Measurements from ENCODE around the gene UBLCP1.

Gene UBLCP1

DNA sequence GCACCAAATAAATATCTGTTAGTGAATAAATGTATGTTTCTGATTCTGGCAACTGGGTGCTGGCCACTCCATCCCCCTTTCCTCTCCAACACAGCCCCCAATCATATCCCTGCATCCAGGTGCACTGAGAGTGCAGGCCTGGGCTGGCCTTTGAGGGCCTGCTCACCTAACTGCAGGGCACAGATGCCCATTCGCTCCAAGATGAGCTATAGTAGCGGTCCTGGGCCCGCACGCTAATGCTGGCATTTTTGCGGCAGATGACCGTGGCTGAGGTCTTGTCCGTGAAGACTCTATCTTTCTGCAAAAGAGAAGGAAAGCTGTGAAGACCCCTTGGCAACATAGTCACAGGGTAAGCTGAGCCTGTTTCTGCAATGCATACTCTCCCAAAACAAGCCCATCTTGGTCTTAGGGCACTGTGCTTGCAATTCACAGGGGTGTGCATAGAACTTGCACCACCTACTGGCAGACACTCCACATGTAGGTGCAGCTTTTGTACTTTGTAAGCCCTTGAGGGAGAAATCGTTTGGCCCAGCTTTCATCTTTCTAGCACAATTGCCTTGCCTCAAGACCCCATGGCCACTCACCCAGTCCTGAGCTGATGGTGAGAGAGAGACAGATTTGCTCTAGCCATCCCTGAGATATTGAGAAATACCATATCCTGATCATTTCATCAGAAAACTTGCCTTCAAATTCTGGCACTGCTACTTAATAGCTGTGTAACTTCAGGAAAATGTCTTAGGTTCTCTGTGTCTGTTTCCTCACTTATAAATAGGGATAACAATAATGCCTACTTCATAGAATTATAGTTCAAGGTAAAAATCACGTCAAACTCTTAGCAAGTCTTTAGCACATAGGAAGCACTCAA, 53.7 kb downstream of the UBLCP1 start:
- no peak for FAIRE-seq

DNA sequence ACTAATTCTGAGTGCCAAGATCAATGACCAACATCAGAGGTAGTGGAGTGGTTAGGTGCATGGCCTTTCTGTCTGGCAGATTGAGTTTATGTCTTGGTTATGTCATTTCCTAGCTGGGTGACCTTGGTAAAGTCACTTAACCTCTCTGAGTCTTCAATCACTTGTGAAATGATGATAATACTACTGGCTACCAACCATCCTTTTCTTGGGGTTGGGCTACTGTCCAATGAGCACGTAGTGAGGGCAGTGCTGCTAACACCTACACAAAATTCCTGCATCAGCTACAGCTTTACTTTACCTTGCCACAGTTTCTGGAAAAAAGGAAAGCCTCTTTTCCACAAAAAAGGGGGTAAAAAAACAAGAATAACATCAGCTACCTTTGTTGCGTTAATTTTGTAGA, 54.8 kb downstream of the UBLCP1 start:
- no peak for FAIRE-seq

DNA sequence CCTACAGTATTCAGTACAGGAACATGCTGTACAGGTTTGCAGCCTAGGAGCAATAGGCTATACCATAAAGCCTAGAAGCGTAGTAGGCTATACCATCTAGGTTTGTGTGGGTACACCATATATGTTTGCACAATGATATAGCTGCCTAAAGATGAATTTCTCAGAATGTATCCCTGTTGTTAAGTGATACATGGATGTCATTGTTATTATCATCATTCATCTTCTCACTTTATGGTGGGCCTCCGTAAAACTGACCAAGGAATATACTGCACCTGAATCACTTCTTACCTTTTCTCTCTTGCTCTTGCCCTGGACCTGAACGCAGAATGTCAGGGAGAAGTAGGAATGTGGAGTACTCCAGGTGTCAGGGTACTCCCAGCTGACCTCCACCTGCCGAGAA, 55.4 kb downstream of the UBLCP1 start:
- FAIRE-seq: no peak

DNA sequence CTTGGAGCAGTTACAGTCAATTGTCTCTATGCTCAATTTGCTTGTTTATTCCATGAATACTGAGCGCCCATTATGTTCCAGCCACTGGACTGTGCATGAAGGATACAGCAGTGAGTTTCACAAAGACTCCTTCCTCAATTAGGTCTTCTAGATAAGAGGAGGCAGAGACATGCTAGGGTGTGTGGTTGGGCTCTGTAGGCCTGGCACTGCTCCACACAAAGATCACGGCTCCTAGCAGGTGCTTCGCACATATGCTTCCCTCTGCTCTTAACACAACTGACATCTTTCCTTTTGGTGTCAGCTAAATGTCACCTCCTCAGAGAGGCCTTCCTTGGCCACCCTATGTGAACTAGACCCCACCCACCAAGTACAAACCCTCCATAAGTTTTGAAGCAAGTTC, 56.3 kb downstream of the UBLCP1 start:
- FAIRE-seq: no peak

DNA sequence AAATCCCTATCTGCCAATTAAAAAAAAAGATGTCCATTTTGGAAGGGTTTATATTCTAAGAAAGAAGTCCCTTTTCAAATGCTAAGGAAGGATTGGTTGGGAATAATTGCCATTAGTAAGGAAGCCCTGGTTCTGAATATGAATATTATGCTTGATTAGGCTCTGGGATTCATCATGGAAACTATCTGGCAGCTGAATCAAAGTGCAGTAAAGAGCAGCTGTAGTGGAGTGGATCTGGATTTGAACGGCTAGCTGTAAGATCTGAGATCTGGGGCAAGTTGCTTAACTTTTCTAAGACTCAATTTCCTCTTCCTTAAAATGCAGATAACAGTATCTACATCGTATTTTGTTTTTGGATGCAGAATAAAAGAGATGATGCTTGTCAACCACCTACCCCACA, 56.7 kb downstream of the UBLCP1 start:
- FAIRE-seq: no peak

DNA sequence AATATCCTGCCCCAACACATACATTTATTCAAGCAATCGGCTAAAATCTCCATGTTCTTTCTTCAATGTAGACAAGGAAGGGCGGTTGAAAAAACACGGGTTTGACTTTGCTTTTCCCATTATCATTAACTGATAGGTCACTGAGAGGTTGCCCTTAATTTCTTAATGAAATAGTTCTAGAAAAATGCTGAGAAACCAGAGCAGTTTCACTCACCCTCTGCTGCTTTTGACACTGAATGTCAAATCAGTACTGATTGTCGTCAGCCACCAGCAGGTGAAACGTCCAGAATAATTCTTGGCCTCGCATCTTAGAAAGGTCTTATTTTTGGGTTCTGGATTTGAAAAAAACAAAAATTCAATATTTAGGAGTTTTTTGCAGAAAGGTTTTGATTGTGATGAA, 59.1 kb downstream of the UBLCP1 start:
- FAIRE-seq: no peak

DNA sequence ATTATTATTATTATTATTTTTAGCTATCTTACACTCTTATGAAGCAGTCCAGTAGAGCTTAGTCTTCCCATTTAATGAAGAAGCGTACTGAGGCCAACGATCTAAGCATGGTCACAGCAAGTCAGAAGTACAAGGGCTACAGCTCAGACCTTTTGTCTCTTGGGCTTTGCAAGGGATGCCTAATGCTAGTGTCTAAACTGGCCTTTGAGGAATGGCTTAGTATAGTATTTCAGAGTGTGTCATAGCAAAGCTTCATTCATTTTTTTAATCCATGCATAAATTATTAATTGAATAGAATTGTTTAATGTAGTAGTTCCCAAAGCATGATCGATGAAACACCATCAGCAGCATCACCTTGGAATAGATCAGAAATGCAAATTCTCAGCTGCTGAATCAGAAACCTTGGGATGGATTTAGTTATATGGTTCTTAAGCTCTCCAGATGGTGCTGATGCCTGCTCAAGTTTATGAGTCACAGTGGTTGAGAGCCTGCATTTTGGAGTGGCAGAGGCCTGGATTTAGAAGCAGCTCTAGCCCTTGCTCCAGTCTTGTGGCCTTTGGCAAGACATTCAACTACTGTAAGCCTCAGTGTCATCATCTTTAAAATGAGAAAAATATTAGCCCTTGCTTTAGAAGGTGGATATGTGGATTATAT, 61.1 kb downstream of the UBLCP1 start:
- FAIRE-seq: no peak

DNA sequence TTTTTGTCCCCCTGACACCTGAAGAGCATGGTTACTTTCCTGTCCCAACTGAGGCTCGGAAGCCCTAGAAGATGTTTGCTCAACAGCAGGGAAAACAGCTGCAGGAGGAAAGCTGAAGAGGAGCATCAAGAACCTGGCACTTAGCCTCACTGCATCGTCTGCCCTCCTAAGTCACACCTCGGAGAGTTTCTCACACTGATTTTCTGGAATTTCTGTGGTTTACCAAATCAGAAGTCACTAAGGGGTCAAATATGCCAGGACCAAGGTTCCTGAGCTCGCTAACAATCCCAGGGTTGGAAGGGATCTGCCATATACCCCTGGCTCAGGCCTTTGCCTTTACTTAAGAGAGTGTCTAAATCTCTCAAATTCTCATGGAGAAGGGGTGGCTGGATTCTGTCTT, 61.9 kb downstream of the UBLCP1 start:
- no peak for FAIRE-seq

DNA sequence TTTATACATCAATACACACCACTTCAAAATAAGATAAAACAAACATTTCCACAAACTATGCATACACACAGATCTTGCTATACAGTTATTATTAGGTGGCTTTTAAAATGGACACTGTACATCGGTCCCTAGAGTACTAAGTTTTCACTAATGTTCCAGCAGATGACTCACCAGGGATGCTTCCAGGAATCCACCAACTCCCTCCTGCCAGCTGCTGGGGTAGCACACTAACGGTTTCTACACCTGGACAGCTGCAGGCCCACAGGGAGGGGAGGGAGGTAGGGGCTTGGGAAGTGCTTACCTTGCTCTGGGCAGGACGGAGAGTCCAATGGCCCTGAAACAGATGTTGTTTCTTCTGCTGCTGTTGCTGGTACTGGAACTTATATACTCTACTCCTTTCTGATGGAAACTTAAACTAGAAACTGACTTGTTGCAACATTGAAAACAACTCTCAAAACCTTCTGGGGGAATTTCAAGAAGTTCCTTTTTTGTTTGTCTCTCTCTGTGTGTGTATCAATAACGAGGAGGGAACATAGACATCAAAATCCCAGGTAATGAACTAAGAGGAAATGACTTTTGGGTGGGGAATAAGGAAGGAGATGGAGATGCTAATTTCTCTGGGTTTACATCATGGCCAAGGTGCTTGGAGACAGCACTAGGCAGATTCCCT, 67.2 kb downstream of the UBLCP1 start, which contains the start of gene IL12B:
TSS of gene IL12B (minus strand) at position 357 of the 670 bp plus-strand sequence. CDS start 3,705 bp downstream, outside the sequence.
- no peak for FAIRE-seq

DNA sequence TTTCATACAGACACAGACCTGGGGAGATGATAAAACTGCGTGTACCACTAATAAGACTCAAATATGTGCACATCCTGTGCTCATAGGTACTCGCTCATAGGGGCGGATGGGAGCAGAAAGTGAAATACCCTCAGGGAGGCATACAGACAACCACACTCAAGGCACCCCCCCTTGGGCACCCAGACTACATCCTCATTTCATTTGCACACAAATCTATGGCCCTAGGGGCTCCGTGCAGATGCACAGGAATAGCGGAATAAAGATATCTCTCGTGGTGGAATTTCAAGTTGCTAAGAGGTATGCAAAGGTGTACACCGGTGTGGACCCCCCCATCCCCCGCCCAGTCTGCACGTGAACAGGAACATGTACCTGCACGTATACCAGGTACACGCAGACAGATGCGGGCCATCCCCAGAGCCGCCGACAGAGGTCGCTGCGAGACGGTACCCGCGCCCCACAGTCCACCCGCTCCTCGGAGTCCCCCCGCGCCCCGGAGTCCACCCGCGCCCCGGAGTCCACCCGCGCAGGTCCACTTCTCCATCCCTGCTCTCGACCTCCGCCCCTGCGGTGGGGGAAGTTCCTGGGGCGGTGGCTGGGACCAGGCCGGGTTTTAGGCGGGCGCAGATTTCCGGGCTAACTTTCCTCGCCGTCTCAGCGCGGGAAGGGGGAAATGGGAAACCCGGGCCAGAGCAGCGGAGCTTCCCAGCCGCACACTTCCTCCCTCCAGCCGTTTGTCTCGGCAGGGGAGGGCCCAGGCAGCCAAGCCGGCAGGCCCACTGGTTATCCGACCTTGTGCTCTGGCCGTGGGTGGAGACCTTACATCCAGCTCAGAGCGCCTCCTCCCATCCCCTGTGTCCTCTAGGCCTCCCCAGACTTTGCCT, 68.2 kb downstream of the UBLCP1 start:
- FAIRE-seq: no peak

DNA sequence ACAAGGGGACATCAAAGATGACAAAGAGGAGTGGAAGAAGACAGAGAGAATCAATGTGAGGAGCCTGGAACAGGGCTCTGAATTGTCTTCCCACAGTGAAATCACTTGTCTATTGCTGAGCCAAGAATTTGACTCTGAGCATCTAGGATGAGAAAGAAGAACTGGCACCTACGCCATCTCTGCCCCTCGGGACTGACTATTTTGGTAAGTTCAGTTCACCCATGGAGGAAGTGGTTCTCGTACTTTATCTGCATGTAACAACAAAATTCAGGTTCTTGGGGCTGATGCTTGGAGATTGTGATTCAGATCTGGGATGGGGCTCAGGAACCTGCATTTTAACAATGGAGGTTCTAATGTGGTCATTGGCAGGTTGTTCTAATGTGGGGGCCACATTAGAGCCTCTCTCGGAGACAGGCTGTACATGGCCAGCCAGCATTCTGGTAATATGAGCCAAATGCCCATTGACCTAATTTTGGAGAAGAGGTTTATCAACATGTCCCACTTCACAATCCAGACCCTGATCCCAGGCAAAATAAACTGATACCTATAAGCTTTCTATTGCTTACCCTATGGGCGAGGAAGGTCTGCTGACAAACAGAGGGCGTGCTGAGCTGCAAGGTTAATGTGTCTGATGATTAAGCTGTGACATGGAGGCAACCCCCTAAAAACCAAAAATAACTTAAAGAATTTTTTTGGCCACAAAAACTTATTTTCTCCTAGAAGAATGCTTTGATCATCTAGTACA, 69.9 kb downstream of the UBLCP1 start:
- no peak for FAIRE-seq

DNA sequence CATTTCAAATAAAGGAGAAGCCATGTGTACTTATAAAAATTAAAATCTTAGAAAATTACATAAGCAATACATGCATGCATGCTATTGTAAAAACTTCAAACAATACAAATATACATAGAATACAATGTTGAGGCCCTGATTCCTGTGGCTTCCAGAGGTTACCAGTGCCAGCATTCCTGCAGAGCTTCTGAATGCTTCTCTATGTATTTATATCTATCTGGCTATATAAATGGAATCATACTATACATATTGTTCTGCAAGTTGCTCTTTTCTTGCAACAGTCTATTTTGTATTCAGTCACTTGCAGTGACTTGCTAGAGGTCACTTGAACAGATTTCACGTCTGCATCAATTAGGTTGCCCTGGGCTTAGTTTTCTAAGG, 70.4 kb downstream of the UBLCP1 start:
- FAIRE-seq: no peak

Data from islet of Langerhans (tissue), 1 donor.